Large intestine (tissue), 12 donors: Measurements from ENCODE around the gene ERCC2. TPM values are rescaled to one million over a fixed set of nuclear protein-coding genes. Genes with fewer than 3 reads are reported as not detected.
"Not testable (repeated sequence)": the region's sequence is repeated elsewhere in the genome, so short reads cannot be mapped to it uniquely, and the experiment has no call there.

Experiments used
- DNase-seq, 2 donors: peaks; one replicate each; pipeline versions ENCODE4 v3.0.0 to v3.0.0-alpha.2; 2013
- H3K27ac ChIP-seq: one replicate; pipeline ENCODE4 v1.5.1; 2013; ENCODE audit warnings: low read length
- H3K27me3 ChIP-seq: 2 replicates; pipeline ENCODE4 v1.6.1; 2013; ENCODE audit warnings: low read length; ENCODE audit not compliant: control insufficient read depth, insufficient read depth
- H3K36me3 ChIP-seq: 2 replicates; pipeline ENCODE4 v1.6.1; 2013; ENCODE audit warnings: low read length; ENCODE audit not compliant: control insufficient read depth, insufficient read depth
- H3K4me1 ChIP-seq: one replicate; pipeline ENCODE4 v1.6.1; 2013; ENCODE audit warnings: low read length; ENCODE audit not compliant: control insufficient read depth, insufficient read depth
- H3K4me3 ChIP-seq: one replicate; pipeline ENCODE4 v1.5.1; 2013; ENCODE audit warnings: low read length
- H3K9me3 ChIP-seq: one replicate; pipeline ENCODE4 v1.6.1; 2013; ENCODE audit warnings: mild to moderate bottlenecking, low read depth, low read length, moderate library complexity; ENCODE audit not compliant: control insufficient read depth
- WGBS: methylation state at CpG from one replicate; pipeline ENCODE4 v1.1.5; 2013; ENCODE audit warnings: low lambda C conversion rate; ENCODE audit not compliant: insufficient coverage; 5-methylcytosine and 5-hydroxymethylcytosine counted together
- long read RNA-seq, 11 donors: transcript quantifications; one replicate each; lab custom pipeline, GENCODE V29; 2026
- polyA plus RNA-seq: library from polyadenylated mRNA; unstranded; fragments of 120-200 nt; gene quantifications from one replicate; pipeline ENCODE4 v1.2.1, GENCODE V29; 2013

ERCC2 gene
- 18.2 TPM for polyA plus RNA-seq
- long read RNA-seq, donor 1, full-length matches to known transcripts, result 1 of 1 reads
- long read RNA-seq, donor 1, partial matches to known transcripts, result 0 of 1 reads
- long read RNA-seq, donor 1, other reads (novel, unspliced or antisense), result 0 of 1 reads
- long read RNA-seq, donor 2, result 0 reads
- long read RNA-seq, donor 3, full-length matches to known transcripts, result 3 of 3 reads
- long read RNA-seq, donor 3, partial matches to known transcripts, result 0 of 3 reads
- long read RNA-seq, donor 3, other reads (novel, unspliced or antisense), result 0 of 3 reads
- long read RNA-seq, donor 4, result 0 reads
- long read RNA-seq, donor 5, result 0 reads
- long read RNA-seq, donor 6, full-length matches to known transcripts, result 3 of 3 reads
- long read RNA-seq, donor 6, partial matches to known transcripts, result 0 of 3 reads
- long read RNA-seq, donor 6, other reads (novel, unspliced or antisense), result 0 of 3 reads
- long read RNA-seq, donor 7, result 0 reads
- long read RNA-seq, donor 8, full-length matches to known transcripts, result 5 of 5 reads
- long read RNA-seq, donor 8, partial matches to known transcripts, result 0 of 5 reads
- long read RNA-seq, donor 8, other reads (novel, unspliced or antisense), result 0 of 5 reads
- long read RNA-seq, donor 9, result 0 reads
- long read RNA-seq, donor 10, full-length matches to known transcripts, result 2 of 2 reads
- long read RNA-seq, donor 10, partial matches to known transcripts, result 0 of 2 reads
- long read RNA-seq, donor 10, other reads (novel, unspliced or antisense), result 0 of 2 reads
- long read RNA-seq, donor 11, result 0 reads

- Histone ChIP-seq H3K4me3 (peak within 1 kb of the TSS; percentile 92), H3K27ac (peak within 1 kb of the TSS; percentile 78), H3K36me3 (peaks cover 2% of the 10 kb centered on the region), H3K4me1 (peaks cover 3% of the 10 kb centered on the region), H3K27me3 (no peaks in the 10 kb centered on the region), H3K9me3 (no peaks in the 10 kb centered on the region)
- WGBS, result no CpG with 5 or more reads among the region's 55 CpGs
- peak; percentile 98 to 99 for DNase-seq
These were observed at the start of gene ERCC2 for GRCh38 chr19:45370410-45371204. Gene ERCC2, minus strand, starts transcription at chr19:45370573. Its CDS starts 33 bp downstream, at chr19:45370540.

GRCh38 chr19:45419895-45420294 lies 49.5 kb upstream of the ERCC2 start:
- H3K4me1 ChIP-seq, result peaks cover 15% of the 10 kb centered on the region
- no peak overlapping the region for H3K27ac ChIP-seq
- H3K4me3 ChIP-seq, result no peak overlapping the region
- no peaks in the 10 kb centered on the region for H3K9me3 ChIP-seq
- no peak for DNase-seq
- no CpG with 5 or more reads among the region's 3 CpGs for WGBS
- H3K27me3 ChIP-seq, result no peaks in the 10 kb centered on the region
- H3K36me3 ChIP-seq, result peaks cover 48% of the 10 kb centered on the region

- no peak overlapping the region for H3K27ac ChIP-seq
- H3K4me1 ChIP-seq, result peaks cover 10% of the 10 kb centered on the region
- H3K9me3 ChIP-seq, result no peaks in the 10 kb centered on the region
- H3K27me3 ChIP-seq, result no peaks in the 10 kb centered on the region
- H3K4me3 ChIP-seq, result no peak overlapping the region
- no CpG with 5 or more reads among the region's 4 CpGs for WGBS
- DNase-seq, result no peak
- peaks cover 52% of the 10 kb centered on the region for H3K36me3 ChIP-seq
These were observed 49.0 kb upstream of the ERCC2 start for GRCh38 chr19:45419396-45419795.

GRCh38 chr19:45418802-45419201 lies 48.4 kb upstream of the ERCC2 start:
- Histone ChIP-seq H3K27me3 (no peaks in the 10 kb centered on the region), H3K36me3 (peaks cover 55% of the 10 kb centered on the region), H3K9me3 (no peaks in the 10 kb centered on the region), H3K4me1 (peaks cover 5% of the 10 kb centered on the region), H3K4me3 (no peak overlapping the region), H3K27ac (no peak overlapping the region)
- DNase-seq, result no peak
- WGBS, result no CpG with 5 or more reads among the region's 9 CpGs

GRCh38 chr19:45417151-45417550 lies 46.8 kb upstream of the ERCC2 start:
- Histone ChIP-seq H3K9me3 (no peaks in the 10 kb centered on the region), H3K4me3 (no peak overlapping the region), H3K27ac (no peak overlapping the region), H3K36me3 (peaks cover 68% of the 10 kb centered on the region), H3K27me3 (no peaks in the 10 kb centered on the region), H3K4me1 (no peaks in the 10 kb centered on the region)
- WGBS, result no CpG with 5 or more reads among the region's 4 CpGs
- DNase-seq, result no peak

- no CpG with 5 or more reads among the region's 8 CpGs for WGBS
These were observed 44.1 kb upstream of the ERCC2 start for GRCh38 chr19:45414468-45414867.

GRCh38 chr19:45413497-45413896 lies 43.1 kb upstream of the ERCC2 start:
- H3K27ac ChIP-seq, result no peak overlapping the region
- no peak overlapping the region for H3K4me3 ChIP-seq
- H3K9me3 ChIP-seq, result no peaks in the 10 kb centered on the region
- no peak for DNase-seq
- peaks cover 45% of the 10 kb centered on the region for H3K36me3 ChIP-seq
- H3K4me1 ChIP-seq, result no peaks in the 10 kb centered on the region
- no peaks in the 10 kb centered on the region for H3K27me3 ChIP-seq
- WGBS, result no CpG with 5 or more reads among the region's 6 CpGs

More at GRCh38 chr19:45414468-45414867, 44.1 kb upstream of the ERCC2 start:
- no peak overlapping the region for H3K4me3 ChIP-seq
- no peak overlapping the region for H3K27ac ChIP-seq
- peaks cover 54% of the 10 kb centered on the region for H3K36me3 ChIP-seq
- no peaks in the 10 kb centered on the region for H3K9me3 ChIP-seq
- H3K27me3 ChIP-seq, result no peaks in the 10 kb centered on the region
- DNase-seq, result no peak
- no peaks in the 10 kb centered on the region for H3K4me1 ChIP-seq

- H3K4me1 ChIP-seq, H3K9me3 ChIP-seq, H3K27me3 ChIP-seq, H3K4me3 ChIP-seq, H3K27ac ChIP-seq, DNase-seq: not testable (repeated sequence)
- H3K36me3 ChIP-seq, result peaks cover 23% of the 10 kb centered on the region
- no CpG with 5 or more reads among the region's 4 CpGs for WGBS
These were observed 40.0 kb upstream of the ERCC2 start for GRCh38 chr19:45410330-45410729.

GRCh38 chr19:45409557-45409920 lies 39.2 kb upstream of the ERCC2 start:
- no peak for DNase-seq
- H3K27me3 ChIP-seq, result peaks cover 7% of the 10 kb centered on the region
- H3K27ac ChIP-seq, result no peak overlapping the region
- WGBS, result no CpG with 5 or more reads among the region's 4 CpGs
- peaks cover 2% of the 10 kb centered on the region for H3K4me1 ChIP-seq
- no peaks in the 10 kb centered on the region for H3K9me3 ChIP-seq
- H3K4me3 ChIP-seq, result no peak overlapping the region
- peaks cover 20% of the 10 kb centered on the region for H3K36me3 ChIP-seq
